ENCODE results near the gene ACOX2. TPM values are rescaled to one million over a fixed set of nuclear protein-coding genes. Genes with fewer than 3 reads are reported as not detected.

ACOX2 gene
- total RNA-seq, 1 experiment from 2014 or later, result 9.5 TPM

GRCh38 chr3:58551636-58552180 lies 14.7 kb upstream of the ACOX2 start:
- no peak for DNase-seq
- Histone ChIP-seq H3K9me3 (no peaks in the 10 kb centered on the region), H3K4me1 (peaks cover 7% of the 10 kb centered on the region; the same call in 1 of the 2 replicates), H3K4me3 (ENCODE audit: low read depth, low read length) (no peak overlapping the region), H3K27me3 (replicated peaks; ENCODE audit: control insufficient read depth, insufficient read depth, low read length) (no peaks in the 10 kb centered on the region), H3K36me3 (ENCODE audit: control insufficient read depth, insufficient read depth, low read length) (no peaks in the 10 kb centered on the region)
- Mint-ChIP-seq H3K4me3 (ENCODE audit: unreplicated experiment) (no peak overlapping the region), H3K36me3 (ENCODE audit: insufficient read depth, unreplicated experiment) (peaks cover 6% of the 10 kb centered on the region), H3K4me1 (ENCODE audit: low read depth, unreplicated experiment) (peaks cover 18% of the 10 kb centered on the region), H3K27ac (ENCODE audit: unreplicated experiment) (no peak overlapping the region), H3K9me3 (ENCODE audit: unreplicated experiment) (peaks cover 23% of the 10 kb centered on the region), H3K27me3 (ENCODE audit: insufficient read depth, unreplicated experiment) (no peaks in the 10 kb centered on the region)
- intact Hi-C loops (cut with micrococcal nuclease; ENCODE audit: unreplicated experiment), result no loop called here
- no TSS peak for BruUV-seq (replicated peaks)
- POLR2A ChIA-PET, result no interaction called here
- no peak for TF ChIP-seq CTCF (IDR thresholded peaks at IDR 0.05; ENCODE audit: insufficient read depth in 1 of 2, low read depth in 1 of 2, low read length in 1 of 2, severe bottlenecking in 1 of 2, unreplicated experiment in 1 of 2)
- CTCF ChIA-PET, result interaction anchor here (0.8 kb wide), 1 partner anchor 78 kb away, joined by 3 read pairs; no protein-coding TSS in a partner anchor

GRCh38 chr3:58544541-58544940 lies 7.6 kb upstream of the ACOX2 start:
- no TSS peak for BruUV-seq (replicated peaks)
- no peaks in the 10 kb centered on the region for H3K27me3 Mint-ChIP-seq (ENCODE audit: insufficient read depth, unreplicated experiment)

GRCh38 chr3:58540176-58540858 lies 3.3 kb upstream of the ACOX2 start:
- Mint-ChIP-seq H3K27me3 (ENCODE audit: insufficient read depth, unreplicated experiment) (no peaks in the 10 kb centered on the region), H3K27ac (ENCODE audit: unreplicated experiment) (no peak overlapping the region), H3K4me1 (ENCODE audit: low read depth, unreplicated experiment) (peaks cover 31% of the 10 kb centered on the region), H3K9me3 (ENCODE audit: unreplicated experiment) (no peaks in the 10 kb centered on the region), H3K36me3 (ENCODE audit: insufficient read depth, unreplicated experiment) (peaks cover 5% of the 10 kb centered on the region), H3K4me3 (ENCODE audit: unreplicated experiment) (no peak overlapping the region)
- POLR2A ChIA-PET, result no interaction called here
- Histone ChIP-seq H3K9me3 (no peaks in the 10 kb centered on the region), H3K4me1 (peaks cover 33% of the 10 kb centered on the region), H3K27me3 (replicated peaks; ENCODE audit: control insufficient read depth, insufficient read depth, low read length) (no peaks in the 10 kb centered on the region), H3K4me3 (ENCODE audit: low read depth, low read length) (no peak overlapping the region), H3K36me3 (ENCODE audit: control insufficient read depth, insufficient read depth, low read length) (no peaks in the 10 kb centered on the region)
- no peak for DNase-seq
- TF ChIP-seq CTCF (IDR thresholded peaks at IDR 0.05; ENCODE audit: insufficient read depth in 1 of 2, low read depth in 1 of 2, low read length in 1 of 2, severe bottlenecking in 1 of 2, unreplicated experiment in 1 of 2), result no peak
- BruUV-seq (replicated peaks), result no TSS peak
- CTCF ChIA-PET, result interaction anchor here (1.2 kb wide), 1 partner anchor 90 kb away, joined by 4 read pairs; no protein-coding TSS in a partner anchor
- intact Hi-C loops (cut with micrococcal nuclease; ENCODE audit: unreplicated experiment), result no loop called here

More at GRCh38 chr3:58544541-58544940, 7.6 kb upstream of the ACOX2 start:
- Mint-ChIP-seq H3K4me1 (ENCODE audit: low read depth, unreplicated experiment) (peaks cover under 1% of the 10 kb centered on the region), H3K9me3 (ENCODE audit: unreplicated experiment) (no peaks in the 10 kb centered on the region), H3K4me3 (ENCODE audit: unreplicated experiment) (no peak overlapping the region), H3K27ac (ENCODE audit: unreplicated experiment) (no peak overlapping the region), H3K36me3 (ENCODE audit: insufficient read depth, unreplicated experiment) (no peaks in the 10 kb centered on the region)
- CTCF ChIA-PET, result no interaction called here
- DNase-seq, result no peak
- H3K36me3 ChIP-seq (ENCODE audit: control insufficient read depth, insufficient read depth, low read length), result no peaks in the 10 kb centered on the region
- no peaks in the 10 kb centered on the region for H3K4me1 ChIP-seq
- no peaks in the 10 kb centered on the region for H3K27me3 ChIP-seq (replicated peaks; ENCODE audit: control insufficient read depth, insufficient read depth, low read length)
- H3K4me3 ChIP-seq (ENCODE audit: low read depth, low read length), result no peak overlapping the region
- no peak for TF ChIP-seq CTCF (IDR thresholded peaks at IDR 0.05; ENCODE audit: insufficient read depth in 1 of 2, low read depth in 1 of 2, low read length in 1 of 2, severe bottlenecking in 1 of 2, unreplicated experiment in 1 of 2)
- no peaks in the 10 kb centered on the region for H3K9me3 ChIP-seq
- POLR2A ChIA-PET, result no interaction called here
- intact Hi-C loops (cut with micrococcal nuclease; ENCODE audit: unreplicated experiment), result no loop called here

Data from Caco-2 (cell line).